Islet of Langerhans (tissue), 1 donor: ENCODE data around the gene NAALADL2.
"Not testable (repeated sequence)": the region's sequence is repeated elsewhere in the genome, so short reads cannot be mapped to it uniquely, and the experiment has no call there.

Experiments used
- FAIRE-seq: peaks from one replicate; lab custom pipeline; 2011; peaks lifted over from hg19 to GRCh38; lab: Jason Lieb, UNC

NAALADL2 gene

DNA sequence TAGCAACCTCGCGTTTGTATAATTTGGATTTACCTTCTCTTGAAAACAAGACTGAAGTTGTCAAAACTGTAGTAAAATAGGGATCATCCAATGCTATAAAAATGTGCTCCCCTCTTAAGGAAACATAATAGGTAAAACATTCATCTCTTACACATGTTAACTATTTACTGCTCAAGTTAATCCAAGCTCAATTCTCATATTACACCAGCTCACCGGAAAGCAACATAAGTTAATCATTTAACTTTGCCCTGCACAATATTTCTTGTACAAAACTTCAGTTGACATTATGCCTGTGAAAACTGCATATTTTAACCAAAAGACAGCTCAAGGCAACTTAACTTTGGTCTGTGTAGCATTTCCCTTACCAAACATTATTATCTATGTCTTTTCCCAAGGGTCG lies 634.2 kb downstream of the NAALADL2 start:
- FAIRE-seq: no peak

DNA sequence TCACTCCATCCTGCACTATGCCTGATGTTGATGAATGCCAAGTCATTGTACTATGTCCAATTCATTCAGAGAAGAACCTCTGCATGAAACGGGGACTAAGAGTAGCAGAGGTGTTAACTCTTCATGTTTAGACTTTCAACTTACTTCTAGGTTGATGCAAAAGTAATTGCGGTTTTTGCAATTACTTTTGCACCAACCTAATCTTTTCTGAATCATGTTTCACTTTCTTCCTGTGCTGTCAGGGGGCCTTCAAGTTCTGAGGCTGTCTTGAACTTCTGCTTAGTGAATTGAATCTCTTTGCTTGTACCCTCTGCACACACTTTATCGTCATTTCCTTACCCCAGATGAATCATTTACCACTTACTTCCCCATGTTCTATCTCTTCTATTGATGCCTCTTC lies 636.2 kb downstream of the NAALADL2 start:
- FAIRE-seq: no peak

DNA sequence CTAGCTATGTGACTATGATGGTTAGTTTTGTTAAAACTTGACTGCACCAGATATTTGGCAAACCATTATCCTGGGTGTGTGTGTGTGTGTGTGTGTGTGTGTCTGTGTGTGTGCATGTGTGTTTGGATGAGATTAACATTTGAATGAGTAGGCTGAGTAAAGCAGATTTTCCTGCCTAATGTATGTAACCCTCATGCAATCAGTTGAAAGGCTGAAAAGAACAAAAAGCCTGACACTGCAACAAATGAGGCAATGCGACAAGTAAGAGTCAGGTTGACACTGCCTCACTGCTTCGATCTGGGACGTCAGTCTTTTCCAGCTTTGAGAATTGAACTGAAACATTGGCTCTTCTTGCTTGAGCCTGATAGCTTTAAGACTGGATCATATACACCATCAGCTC lies 643.0 kb downstream of the NAALADL2 start:
- FAIRE-seq: no peak

DNA sequence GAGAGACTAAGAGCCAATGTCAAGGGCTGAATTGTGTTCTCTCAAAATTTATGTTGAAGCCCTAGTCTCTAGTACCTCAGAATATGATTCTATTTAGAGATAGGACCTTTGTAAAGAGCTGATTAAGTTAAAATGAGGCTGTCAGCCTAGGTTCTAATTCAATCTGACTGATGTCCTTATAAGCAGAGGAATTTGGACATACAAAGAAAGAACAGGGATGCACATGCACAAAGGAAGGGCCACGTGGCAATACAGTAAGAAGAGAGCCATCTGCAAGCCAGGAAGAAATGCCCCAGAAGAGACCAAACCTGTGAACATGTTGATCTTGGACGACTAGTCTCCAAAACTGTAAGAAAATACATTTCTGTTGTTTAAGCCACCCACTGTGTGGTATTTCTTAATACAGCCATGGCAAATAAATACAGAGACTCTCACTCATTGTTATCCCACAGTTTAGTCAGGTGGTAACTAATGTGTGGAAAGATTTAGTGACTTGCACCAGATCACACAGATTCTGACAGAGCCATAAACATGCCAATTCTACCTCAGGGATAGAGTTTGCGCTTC lies 652.2 kb downstream of the NAALADL2 start:
- FAIRE-seq: no peak

DNA sequence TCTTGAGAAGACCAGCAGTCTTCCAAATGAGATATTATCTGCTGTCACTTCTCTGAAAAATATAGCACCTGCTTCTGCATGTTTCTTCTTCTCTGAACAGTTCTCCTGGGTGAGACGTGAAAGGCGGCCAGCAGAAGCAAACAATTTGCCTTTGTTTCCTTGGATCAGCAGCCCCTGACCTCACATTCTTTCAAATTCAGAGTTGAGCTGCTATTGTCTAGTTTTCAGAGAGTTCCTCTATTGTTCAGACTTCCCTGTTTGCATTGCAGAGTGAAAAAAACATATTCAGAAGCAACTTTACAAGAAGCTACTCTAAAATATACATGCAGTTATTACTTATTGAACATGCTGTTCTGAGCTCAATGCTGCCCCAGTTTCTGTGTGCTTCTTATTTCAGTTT lies 653.6 kb downstream of the NAALADL2 start:
- FAIRE-seq: no peak

DNA sequence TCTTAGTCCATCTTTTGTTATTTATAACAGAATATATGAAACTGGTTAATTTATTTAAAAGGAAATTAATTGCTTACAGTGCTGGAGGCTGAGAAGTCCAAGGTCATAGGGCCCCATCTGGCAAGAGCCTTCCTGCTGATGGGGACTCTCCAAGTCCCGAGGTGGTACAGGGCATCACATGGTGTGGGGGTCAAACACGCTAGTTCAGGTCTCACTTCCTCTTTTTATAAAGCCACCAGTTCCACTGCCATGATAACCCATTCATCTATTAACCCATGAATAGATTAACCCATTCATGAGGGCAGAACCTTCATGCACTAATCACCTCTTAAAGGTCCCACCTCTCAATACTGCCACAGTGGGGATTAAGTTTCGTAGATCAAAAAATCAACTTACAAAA lies 659.3 kb downstream of the NAALADL2 start:
- no peak for FAIRE-seq

DNA sequence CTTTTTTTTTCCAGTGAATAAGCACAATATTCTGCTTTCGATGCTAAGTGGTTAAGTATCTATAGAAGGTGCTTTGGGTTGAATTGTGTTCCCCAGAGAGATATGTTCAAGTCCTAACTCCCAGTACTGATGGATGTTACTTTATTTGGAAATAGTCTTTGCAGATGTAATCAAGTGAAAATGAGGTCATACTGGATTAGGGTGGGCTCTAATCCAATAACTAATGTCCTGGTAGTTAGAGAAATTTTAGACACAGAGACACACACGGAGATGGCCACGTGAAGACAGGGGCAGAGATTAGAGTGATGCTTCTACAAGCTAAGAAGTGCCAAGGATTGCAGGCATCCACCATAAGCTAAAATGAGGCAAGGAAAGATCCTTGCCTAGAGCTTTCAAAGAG lies 662.3 kb downstream of the NAALADL2 start:
- FAIRE-seq: no peak

DNA sequence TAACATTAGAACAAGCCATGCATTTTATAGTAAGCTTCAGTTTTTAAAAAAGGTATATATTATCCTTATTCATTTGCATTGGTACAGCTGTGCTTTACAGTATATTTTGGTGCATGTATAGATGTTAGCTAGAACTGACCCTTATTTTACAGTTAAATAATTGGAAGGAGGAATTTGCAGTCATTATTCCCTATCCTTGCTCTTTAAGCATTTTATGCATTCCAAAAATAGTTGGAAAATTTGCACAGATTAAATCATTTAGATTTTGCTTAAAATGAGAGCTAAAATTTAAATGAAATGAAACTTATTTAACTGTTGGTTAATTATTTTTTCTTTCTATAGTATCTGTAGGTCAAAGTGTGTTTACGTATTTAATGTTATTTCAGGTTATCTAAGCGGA lies 667.1 kb downstream of the NAALADL2 start:
- peak; percentile 61 for FAIRE-seq

DNA sequence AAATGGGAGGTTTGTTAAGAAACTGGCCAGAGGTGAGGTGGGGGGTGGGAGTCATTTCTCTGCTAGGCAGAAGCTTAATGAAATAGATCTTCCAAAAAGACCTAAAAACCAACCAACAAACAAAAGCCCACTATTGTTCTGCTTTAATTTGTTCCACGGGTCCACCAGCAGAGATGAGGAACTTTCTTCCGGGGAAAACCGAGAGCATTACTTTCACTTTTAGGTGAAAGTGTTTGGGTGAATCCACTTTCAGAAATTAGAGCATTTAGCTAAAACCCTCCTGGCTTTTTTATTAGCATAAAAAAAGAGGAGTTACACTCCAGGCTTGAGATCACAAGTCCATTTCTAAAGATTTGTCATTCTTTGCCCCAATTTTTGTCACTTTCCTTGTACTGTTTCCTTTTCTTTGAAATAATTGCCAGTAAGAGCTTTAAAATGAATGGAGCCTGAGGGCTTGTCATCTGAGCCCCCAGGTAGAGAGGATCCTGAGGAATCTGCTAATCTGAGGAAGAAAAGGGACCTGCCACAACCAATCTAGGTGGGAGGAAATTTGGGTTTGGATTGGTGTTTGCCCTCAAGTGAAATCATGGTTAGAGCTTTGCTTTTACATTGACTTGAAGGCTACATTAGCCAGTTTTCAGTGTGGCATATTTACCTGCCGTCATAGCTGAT lies 667.6 kb downstream of the NAALADL2 start:
- FAIRE-seq: no peak

DNA sequence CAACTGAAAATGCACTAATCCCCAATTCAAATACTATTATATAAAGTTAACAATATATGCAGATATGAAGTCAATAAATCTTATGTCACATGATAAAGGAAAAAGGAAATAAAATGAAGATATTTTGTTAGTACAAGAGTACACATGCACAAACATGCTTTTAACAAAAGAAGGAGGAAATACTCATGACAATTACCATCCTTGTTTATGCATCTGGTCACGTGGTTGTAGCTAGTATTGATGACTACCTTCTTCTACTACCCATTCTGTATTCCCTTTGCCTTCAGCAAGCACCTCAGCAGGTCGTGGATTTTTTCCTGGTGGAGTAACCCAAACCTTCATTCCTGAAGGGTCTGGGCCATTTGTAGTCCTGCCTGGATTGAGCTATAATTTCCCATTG lies 669.6 kb downstream of the NAALADL2 start:
- not testable (repeated sequence) for FAIRE-seq

DNA sequence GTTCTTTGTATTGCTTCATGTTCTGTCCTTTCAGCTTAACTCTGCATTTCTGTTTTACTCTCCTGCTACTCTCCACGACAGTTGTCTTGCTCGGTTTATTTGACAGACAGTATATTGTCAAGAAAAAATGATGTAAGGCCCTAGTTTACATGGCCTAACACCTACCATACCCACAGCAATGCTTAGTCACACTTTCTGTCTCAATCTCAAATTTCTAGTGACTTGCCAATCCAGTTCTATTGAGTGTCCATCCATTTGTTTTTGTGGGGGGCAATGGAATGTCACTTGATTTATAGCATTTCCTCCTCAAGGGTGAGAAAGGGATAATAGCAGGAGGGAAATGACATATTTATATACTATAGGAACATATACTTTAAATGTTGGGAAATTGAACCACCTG lies 676.2 kb downstream of the NAALADL2 start:
- no peak for FAIRE-seq

DNA sequence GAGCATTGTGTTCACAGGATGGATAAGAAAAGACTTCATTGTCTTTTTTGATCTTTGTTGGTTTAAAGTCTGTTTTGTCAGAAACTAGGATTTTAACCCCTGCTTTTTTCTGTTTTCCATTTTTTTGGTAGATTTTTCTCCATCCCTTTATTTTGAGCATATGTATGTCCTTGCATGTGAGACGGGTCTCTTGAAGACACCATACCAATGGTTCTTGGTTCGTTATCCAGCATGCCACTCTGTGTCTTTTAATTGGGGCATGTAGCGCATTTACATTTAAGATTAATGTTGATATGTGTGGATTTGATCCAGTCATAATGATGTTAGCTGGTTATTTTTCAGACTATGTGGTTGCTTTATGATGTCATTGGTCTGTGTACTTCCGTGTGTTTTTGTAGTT lies 687.0 kb downstream of the NAALADL2 start:
- FAIRE-seq: no peak

DNA sequence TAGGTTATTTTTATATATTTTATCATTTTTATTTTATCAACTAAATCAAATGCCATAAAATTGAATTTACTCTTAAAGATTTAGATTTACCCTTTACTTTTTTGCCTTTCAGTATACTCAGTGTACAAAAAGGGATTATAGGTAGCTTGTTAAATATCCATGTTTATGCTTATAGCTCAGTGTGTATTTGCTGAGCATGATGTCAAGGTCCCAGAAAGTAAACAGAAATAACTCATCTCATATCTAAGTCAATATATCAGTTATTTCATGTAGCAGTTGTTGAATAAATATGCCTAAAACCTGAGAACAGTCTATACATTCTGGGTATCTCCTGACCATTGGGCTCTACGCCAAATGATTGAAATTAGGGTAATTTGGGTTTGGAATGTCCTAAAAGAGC lies 693.8 kb downstream of the NAALADL2 start:
- no peak for FAIRE-seq

DNA sequence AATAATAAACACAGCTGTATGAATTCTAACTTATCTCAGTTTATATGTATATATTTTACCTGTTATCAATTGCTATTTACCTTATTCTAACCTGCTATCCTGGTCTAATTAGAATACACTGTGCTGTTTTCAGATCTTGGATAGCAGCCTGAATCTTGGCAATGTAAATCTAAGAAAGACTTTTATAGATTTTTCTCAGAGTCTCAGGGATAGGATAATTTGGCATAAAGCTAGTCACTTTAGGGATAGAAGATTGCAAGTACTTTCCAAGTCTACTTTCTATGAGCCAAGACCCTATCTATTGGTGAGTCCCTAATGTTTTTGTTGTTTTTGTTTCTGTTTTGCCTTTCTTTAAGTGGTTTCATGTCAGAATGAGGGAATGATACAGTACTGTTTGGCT lies 695.7 kb downstream of the NAALADL2 start:
- FAIRE-seq: no peak

DNA sequence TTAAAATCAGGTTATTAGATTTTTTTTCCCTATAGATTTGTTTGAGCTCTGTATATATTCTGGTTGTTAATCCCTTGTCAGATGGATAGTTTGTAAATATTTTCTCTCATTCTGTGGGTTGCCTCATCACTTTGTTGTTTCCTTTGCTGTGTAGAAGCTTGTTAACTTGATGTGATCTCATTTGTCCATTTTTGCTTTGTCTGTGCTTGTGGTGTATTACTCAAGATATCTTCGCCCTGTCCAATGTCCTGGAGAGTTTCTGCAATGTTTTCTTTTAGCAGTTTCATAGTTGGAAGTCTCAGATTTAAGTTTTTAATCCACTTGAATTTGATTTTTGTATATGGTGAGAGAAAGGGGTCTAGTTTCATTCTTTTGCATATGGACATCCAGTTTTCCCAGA lies 699.1 kb downstream of the NAALADL2 start:
- no peak for FAIRE-seq

DNA sequence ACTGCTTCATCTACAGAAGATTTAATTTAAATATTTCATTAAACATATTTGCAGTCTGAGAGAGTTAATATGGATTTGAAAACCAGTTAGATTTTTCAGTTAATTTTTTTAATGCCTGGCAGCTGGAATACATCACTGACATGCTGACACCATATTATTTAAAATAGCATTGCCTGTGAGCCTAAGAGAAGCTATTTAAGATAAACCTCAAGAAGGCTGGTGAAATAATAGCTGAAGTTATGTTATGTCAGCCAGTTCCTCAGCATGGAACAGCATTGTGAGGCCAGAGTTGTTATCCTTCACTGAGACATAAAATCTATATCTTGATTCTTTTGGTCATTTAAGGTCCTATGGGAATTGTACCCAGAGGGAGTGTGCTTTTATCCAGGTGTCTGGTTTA lies 705.2 kb downstream of the NAALADL2 start:
- no peak for FAIRE-seq

DNA sequence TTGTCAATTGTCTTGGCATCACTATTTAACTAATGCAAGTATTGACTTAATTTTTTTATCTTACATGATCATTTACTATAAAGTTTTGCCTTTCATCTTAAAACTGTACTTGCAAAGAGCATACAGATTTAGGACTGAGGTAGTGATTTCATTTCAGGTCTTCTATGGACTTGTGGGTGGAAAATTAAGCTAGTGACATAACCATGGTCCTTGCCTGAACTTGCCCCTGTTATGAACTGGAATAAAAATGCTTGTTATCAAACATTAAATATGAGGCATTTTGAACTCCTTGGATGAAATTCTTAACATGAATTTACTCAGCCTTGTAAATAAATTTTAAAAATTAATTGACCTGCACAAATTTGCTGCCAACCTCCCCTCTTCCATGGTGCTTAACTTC lies 712.0 kb downstream of the NAALADL2 start:
- FAIRE-seq: no peak

DNA sequence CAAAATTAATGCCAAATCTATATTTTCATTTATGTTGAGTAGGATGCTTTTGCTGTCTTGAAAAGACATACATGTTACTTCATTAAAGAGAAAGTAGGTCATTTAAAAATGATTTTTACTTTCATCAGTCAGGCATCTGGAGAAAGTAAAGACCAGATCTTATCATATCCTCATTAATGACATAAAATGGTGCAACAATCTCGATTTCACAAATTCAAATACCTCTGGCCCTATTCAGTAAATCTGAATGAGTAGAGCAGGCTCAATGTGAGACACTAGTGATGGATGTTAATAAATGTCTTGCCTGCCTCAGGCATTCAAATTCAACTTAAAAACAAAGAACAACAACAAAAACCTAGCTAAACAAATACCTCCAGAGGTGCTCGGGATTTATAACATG lies 714.1 kb downstream of the NAALADL2 start:
- no peak for FAIRE-seq

DNA sequence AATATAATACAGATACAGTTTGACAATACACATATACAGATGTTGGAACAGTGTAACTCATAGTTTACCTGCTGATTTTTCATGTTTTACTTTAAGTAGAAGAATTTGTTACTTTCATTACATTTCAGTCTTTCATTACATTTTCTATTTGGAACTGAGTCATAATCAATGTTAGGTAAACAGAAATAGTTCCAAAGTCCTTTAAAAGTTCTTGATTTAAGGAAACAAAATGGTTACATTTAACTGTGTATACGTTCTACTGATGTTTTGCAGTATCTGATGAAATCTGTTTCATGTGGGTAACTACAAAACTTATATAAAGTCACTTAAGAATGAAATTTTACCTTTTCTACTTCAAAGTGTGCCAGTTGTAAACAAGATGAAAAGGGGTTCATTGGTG lies 721.2 kb downstream of the NAALADL2 start:
- FAIRE-seq: no peak

DNA sequence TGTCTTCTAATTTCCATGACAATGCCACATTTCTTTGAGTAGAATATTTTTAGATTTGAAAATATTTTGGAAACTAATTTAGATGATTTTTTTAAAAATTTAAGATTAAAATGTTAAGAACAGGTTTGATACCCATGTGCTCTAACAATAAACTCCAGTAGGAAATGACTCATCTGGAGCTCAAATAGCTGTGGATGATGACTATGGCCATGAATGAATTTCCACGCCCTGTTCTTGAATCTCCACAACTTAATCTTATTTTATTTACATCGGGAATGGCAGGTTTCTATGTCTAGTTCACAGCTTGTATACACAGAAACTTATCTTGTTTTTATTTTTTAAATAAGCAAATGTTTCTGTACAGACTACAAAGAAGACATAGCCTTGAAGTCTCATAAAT lies 726.8 kb downstream of the NAALADL2 start:
- no peak for FAIRE-seq

DNA sequence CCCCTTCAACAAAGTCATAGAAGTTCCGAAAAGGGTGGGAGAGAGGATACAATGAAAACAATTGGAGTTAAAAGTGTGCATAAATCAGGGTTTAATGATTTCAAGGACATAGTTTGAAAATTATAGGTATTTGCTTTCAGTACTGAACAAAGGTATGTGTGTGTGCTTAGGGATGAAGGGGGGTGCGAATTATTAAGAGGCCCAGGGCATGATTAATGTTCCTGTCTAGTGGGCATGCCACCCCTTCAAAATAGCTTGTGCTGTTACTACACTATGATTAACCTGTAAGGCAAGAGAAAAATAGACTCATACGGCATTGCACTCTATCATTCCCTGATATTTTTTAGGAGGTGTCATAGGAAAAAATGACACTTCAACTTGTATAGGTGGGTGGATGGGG lies 731.6 kb downstream of the NAALADL2 start:
- FAIRE-seq: no peak

DNA sequence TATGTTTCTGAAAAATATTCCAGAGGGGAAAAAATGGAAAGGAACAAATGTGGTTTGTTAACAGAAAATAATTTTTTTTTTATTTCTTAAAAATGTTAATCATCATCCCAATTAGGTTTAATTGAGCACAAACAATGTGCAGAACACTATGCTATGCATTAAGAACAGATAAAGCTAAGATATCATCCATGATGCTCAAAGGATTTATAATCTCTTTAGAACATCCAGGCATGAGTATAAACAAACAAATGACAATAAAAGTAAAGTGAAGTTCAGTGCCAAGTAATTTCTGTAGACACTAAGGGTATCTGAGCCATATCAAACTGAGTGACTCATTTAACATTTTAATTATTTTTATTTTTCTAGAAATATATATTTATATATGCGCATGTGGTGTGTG lies 732.2 kb downstream of the NAALADL2 start:
- FAIRE-seq: no peak

DNA sequence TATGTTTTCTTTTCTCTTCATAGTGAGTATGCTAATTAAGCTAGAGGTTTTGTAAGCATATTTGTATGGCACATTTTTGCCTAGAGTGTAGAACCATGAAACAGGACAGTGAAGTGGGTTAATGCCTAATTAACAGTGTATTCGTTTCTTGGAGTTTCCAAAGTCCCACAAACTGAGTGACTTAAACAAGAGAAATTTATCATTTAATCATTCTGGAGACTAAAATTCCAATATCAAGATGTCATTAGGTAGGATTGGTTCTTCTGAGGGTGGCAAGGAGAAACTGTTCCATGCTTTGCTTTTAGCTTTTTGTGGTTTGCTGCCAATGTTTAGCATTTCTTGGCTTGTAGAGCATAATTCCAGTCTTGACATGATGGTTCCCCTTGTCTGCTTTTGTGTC lies 734.2 kb downstream of the NAALADL2 start:
- no peak for FAIRE-seq

DNA sequence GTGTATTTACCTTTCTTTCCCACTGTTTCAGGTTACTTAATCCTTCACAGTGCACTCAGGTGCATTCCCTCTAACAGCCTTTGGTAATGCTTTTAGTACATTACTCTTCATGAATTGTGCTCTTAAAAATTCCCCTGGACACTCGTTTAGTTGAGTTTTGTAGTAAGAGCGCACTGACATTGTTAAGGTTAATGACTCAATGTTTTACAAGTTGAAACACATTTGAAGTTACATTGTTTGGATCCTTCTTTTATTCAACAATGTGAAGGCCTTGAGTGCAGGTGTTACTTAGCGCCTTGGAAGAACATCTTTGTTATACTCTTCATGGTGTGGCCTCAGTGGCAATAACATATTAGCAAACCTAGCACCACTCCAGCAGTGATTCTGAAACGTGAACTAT lies 739.6 kb downstream of the NAALADL2 start:
- FAIRE-seq: no peak

DNA sequence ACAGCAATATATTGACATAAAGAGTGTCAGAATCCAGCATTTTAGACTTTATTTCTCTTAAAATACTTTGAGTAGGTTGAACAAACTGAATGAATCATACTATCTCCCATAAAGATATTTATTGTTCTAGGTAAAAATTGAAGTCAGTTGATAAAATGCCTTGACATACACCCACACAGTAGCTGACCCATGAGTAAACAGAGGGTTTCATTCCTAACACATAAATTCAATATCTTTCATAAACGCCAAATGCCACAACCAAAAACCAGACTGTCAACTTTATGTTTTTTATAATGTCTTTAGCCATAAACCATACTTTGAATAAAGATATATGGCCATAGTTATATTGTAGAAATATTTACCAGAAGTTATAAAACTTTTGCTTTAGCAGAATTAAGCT lies 742.4 kb downstream of the NAALADL2 start:
- FAIRE-seq: no peak
